NB4 (cell line): Measurements from ENCODE around the gene AKT1S1.

Source experiments
- POLR2A ChIP-seq: IDR thresholded peaks from 2 replicates; pipeline ENCODE4 v1.6.1; 2011; ENCODE audit warnings: mild to moderate bottlenecking; ENCODE audit not compliant: insufficient read length; ENCODE audit errors: extremely low read depth
- TF ChIP-seq, protein P1 (sequence below): IDR thresholded peaks from one replicate; pipeline ENCODE4 v1.5.1; 2012; ENCODE audit warnings: low read depth, low read length

DNA sequence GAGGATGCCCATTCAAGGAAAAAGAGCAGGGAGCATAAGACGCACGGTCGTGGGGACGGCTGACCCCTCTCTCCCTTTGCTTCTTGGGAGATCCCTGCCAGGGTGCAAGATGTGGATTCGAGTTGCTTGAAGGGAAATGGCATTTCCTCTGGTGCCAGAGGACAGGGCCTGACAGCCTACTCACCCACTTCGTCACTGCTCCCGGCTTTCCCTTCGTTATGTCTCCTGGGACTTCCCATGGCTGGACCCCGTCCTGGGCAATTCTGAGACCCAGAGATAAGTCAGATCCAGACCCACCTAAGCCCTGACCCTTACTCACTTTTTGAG, 1.6 kb upstream of the AKT1S1 start:
- TF ChIP-seq, protein P1, sequence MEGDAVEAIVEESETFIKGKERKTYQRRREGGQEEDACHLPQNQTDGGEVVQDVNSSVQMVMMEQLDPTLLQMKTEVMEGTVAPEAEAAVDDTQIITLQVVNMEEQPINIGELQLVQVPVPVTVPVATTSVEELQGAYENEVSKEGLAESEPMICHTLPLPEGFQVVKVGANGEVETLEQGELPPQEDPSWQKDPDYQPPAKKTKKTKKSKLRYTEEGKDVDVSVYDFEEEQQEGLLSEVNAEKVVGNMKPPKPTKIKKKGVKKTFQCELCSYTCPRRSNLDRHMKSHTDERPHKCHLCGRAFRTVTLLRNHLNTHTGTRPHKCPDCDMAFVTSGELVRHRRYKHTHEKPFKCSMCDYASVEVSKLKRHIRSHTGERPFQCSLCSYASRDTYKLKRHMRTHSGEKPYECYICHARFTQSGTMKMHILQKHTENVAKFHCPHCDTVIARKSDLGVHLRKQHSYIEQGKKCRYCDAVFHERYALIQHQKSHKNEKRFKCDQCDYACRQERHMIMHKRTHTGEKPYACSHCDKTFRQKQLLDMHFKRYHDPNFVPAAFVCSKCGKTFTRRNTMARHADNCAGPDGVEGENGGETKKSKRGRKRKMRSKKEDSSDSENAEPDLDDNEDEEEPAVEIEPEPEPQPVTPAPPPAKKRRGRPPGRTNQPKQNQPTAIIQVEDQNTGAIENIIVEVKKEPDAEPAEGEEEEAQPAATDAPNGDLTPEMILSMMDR, result no peak
- no peak for TF ChIP-seq POLR2A
